Spinal cord (tissue), 10 donors: ENCODE results near the gene TNFAIP2. TPM values are rescaled to one million over a fixed set of nuclear protein-coding genes. Genes with fewer than 3 reads are reported as not detected.

Experiments used
- DNase-seq, 6 donors: peaks; one replicate each; pipeline versions ENCODE4 v3.0.0 to v3.0.0-alpha.2; 2013 to 2015; ENCODE audit warnings: low spot score in 6 of 6, low read depth in 4 of 6
- H3K27ac ChIP-seq: one replicate; pipeline ENCODE4 v1.5.1; 2013; ENCODE audit warnings: low read depth, low read length, control low read depth
- H3K27me3 ChIP-seq: one replicate; pipeline ENCODE4 v1.6.1; 2013; ENCODE audit warnings: low read length; ENCODE audit not compliant: control insufficient read depth, insufficient read depth
- H3K36me3 ChIP-seq: one replicate; pipeline ENCODE4 v1.6.1; 2013; ENCODE audit warnings: low read length; ENCODE audit not compliant: control insufficient read depth, insufficient read depth
- H3K4me1 ChIP-seq: one replicate; pipeline ENCODE4 v1.6.1; 2013; ENCODE audit warnings: low read length; ENCODE audit not compliant: control insufficient read depth, insufficient read depth
- H3K4me3 ChIP-seq: one replicate; pipeline ENCODE4 v1.5.1; 2013; ENCODE audit warnings: low read depth, low read length, control low read depth
- H3K9me3 ChIP-seq: one replicate; pipeline ENCODE4 v1.6.1; 2013; ENCODE audit warnings: low read length; ENCODE audit not compliant: control insufficient read depth, insufficient read depth
- WGBS: methylation state at CpG from one replicate; pipeline ENCODE4 v1.1.5; 2013; ENCODE audit warnings: missing lambda C conversion rate; ENCODE audit not compliant: insufficient coverage; 5-methylcytosine and 5-hydroxymethylcytosine counted together
- polyA plus RNA-seq, 2 donors: library from polyadenylated mRNA; unstranded; fragments of 120-200 nt; gene quantifications; one replicate each; pipeline ENCODE4 v1.2.1, GENCODE V29; 2013; ENCODE audit not compliant: insufficient read length in 2 of 2
- total RNA-seq, 2 donors: library from RNA; depleted of rRNA in 1 of 2; stranded (reverse); fragments of 120-200 nt in 1 of 2; fragments of >200 nt in 1 of 2; gene quantifications; one replicate each; pipeline versions ENCODE4 v1.2.3 to v1.2.4, GENCODE V29; 2013 to 2014
- donor health status: healthy.

The TNFAIP2 gene
- total and polyA plus RNA-seq, 4 donors, result 9.4 to 18.4 (median 12.7) TPM

- WGBS, result 73% methylated on average over 24 of the region's 25 CpGs
- Histone ChIP-seq H3K4me3 (no peak overlapping the region), H3K27me3 (peaks cover 43% of the 10 kb centered on the region), H3K4me1 (peaks cover 25% of the 10 kb centered on the region), H3K36me3 (no peaks in the 10 kb centered on the region), H3K9me3 (no peaks in the 10 kb centered on the region), H3K27ac (no peak overlapping the region)
- DNase-seq, result no peak
Observed at GRCh38 chr14:103100281-103101121, 22.8 kb upstream of the TNFAIP2 start.

- Histone ChIP-seq H3K36me3 (no peaks in the 10 kb centered on the region), H3K27ac (no peak overlapping the region), H3K4me3 (no peak overlapping the region), H3K27me3 (peaks cover 47% of the 10 kb centered on the region), H3K4me1 (peaks cover 25% of the 10 kb centered on the region), H3K9me3 (no peaks in the 10 kb centered on the region)
- 89% methylated on average over 10 of the region's 11 CpGs for WGBS
- no peak for DNase-seq
Observed at GRCh38 chr14:103101257-103101962, 21.9 kb upstream of the TNFAIP2 start.

DNA sequence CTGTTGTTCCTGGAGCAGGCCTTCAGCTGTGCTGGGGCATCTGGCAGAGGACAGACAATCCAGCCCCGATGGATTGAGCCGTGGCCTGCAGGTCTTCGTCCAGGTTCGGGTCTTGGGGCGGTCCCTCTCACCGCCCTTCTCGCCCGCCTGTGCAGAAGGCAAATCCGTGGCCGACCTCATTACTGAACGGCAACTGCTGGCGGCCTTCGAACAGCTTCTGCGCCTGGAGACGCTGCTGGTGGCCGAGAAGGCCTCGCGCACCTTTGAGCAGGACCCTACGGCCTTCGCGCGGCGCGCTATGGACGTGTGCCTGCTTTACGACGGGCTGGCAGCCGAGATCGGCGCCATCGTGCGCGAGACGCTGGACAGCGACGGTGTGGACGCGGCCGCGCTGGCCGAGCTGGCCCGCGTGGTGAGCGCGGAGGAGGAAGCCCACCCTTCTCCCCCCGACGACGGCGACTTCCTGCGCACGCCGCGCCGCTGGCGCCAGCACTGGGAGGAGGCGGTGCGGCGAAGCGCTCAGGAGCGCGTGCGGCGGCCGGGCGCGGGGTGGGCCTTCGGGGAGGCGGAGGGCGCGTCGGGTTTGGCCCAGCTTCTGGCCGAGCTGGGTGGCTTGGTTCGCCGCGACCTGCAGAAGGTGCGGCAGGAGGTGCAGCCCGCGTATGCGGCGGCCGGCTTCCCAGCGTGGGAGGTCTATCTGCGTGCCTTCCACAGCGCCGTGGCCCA, 21.1 kb upstream of the TNFAIP2 start:
- WGBS, result 11% methylated on average over 85 of the region's 85 CpGs
- DNase-seq, result peak in 1 of 6 donors; percentile 36
- H3K4me3 ChIP-seq, result no peak overlapping the region
- H3K27ac ChIP-seq, result no peak overlapping the region
- H3K9me3 ChIP-seq, result no peaks in the 10 kb centered on the region
- H3K4me1 ChIP-seq, result peaks cover 25% of the 10 kb centered on the region
- peaks cover 47% of the 10 kb centered on the region for H3K27me3 ChIP-seq
- H3K36me3 ChIP-seq, result no peaks in the 10 kb centered on the region

- Histone ChIP-seq H3K36me3 (no peaks in the 10 kb centered on the region), H3K27me3 (peaks cover 47% of the 10 kb centered on the region), H3K4me3 (no peak overlapping the region), H3K9me3 (no peaks in the 10 kb centered on the region), H3K4me1 (peaks cover 25% of the 10 kb centered on the region), H3K27ac (no peak overlapping the region)
- 25% methylated on average over 39 of the region's 39 CpGs for WGBS
- DNase-seq, result no peak
Observed at GRCh38 chr14:103102689-103103260, 20.5 kb upstream of the TNFAIP2 start.

DNA sequence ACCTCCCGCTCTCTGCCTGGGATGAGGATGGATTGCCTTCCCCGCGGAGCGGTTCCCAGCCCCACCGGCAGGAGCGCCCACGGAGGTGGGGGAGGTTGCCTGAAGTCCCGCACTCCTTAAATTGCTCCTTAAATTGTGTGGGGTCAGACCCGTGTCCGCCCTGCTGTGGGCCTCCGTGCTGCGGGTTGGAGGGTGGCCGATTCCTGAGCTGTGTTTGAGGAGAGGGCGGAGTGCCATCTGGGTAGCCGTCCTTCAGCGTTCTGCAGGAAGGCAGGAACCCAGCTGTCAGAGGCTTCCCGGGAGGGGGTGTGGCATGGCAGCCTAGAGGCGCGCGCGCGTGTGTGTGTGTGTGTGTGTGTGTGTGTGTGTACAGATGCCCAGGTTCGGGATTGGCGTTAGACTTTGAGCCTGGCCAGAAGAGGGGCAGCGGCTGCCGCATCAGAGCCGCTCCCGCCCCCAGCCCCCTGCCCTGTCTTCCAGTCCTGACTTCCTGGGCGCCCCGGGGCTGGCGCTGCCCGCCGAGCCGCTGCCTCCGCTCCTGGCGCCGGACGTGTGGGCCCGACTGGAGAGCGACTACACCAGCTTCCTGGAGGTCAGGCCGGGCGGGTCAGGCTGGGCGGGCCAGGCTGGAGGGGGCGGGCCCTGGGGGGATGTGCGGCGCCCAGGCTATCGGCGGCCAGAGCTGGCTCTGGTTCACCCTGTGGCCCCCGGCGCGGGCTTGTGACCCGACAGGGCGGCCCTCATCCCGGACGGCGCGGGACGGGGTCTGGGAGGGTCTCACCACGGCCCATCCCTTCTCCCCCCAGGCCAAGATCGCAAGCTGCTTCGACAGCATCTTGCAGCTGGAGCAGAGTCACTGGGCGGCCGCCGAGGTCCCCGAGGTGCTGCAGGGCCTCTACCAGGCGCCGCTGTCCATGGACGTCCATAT, 19.5 kb upstream of the TNFAIP2 start:
- Histone ChIP-seq H3K4me3 (no peak overlapping the region), H3K4me1 (peaks cover 25% of the 10 kb centered on the region), H3K36me3 (no peaks in the 10 kb centered on the region), H3K27ac (no peak overlapping the region), H3K27me3 (peaks cover 44% of the 10 kb centered on the region), H3K9me3 (no peaks in the 10 kb centered on the region)
- WGBS, result 7% methylated on average over 68 of the region's 68 CpGs
- DNase-seq, result peak in 2 of 6 donors; percentile 39 to 64

DNA sequence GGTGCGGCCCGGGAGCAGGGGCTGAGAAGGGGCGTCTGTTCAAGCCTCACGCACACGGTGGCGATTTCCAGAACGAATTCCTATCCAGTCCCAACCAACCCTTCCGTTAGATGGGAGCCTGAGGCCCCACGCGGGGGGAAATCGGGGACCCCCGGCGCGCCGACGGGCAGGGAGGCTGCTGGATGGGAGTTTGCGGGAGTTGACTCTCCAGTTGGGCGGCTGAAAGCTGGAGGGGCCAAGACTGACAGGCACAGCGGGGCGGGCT, 18.9 kb upstream of the TNFAIP2 start:
- no peak for DNase-seq
- Histone ChIP-seq H3K36me3 (no peaks in the 10 kb centered on the region), H3K27me3 (peaks cover 44% of the 10 kb centered on the region), H3K4me1 (peaks cover 25% of the 10 kb centered on the region), H3K9me3 (no peaks in the 10 kb centered on the region), H3K27ac (no peak overlapping the region), H3K4me3 (no peak overlapping the region)
- 8% methylated on average over 20 of the region's 20 CpGs for WGBS

DNA sequence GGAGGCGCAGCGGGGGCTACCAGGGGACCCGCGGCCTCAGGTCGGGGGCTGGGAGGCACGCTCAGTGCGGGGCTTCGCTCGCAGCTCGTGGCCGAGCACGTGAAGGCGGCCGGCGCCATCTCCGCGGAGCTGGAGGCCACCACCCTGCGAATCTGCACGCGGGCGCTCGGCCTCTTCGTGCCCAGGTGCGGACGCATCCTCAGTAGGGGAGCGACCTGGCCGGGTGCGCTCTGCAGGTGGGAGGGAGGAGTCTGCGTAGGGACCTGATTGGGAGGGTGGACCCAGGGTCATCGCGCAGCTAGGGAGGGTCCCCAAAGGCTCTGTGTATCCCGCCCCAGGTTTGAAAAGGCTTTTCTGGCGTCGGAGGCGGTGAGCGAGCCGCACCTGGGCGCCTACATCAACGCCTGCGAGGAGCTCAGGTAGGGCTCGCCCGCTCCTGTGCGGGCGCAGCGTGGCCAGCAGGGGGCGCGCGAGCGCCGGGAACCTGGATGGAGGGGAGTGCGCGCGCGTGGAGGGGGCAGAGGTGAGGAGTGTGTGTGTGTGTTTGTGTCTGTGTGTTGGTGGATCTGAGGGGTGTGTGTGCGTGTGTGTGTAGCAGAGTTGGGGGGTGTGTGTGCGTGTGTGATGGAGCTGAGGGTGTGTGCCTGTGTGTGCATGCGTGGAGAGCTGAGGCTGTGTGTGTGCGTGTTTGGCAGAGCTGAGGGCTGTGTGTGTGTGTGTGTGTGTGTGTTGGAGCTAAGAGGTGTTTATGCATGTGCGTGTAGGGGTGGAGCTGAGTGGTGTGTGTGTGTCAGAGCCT, 18.4 kb upstream of the TNFAIP2 start:
- Histone ChIP-seq H3K4me3 (no peak overlapping the region), H3K4me1 (peaks cover 26% of the 10 kb centered on the region), H3K27me3 (peaks cover 44% of the 10 kb centered on the region), H3K9me3 (no peaks in the 10 kb centered on the region), H3K36me3 (no peaks in the 10 kb centered on the region), H3K27ac (no peak overlapping the region)
- 4% methylated on average over 59 of the region's 59 CpGs for WGBS
- DNase-seq, result peak in 2 of 6 donors; percentile 71 to 84

DNA sequence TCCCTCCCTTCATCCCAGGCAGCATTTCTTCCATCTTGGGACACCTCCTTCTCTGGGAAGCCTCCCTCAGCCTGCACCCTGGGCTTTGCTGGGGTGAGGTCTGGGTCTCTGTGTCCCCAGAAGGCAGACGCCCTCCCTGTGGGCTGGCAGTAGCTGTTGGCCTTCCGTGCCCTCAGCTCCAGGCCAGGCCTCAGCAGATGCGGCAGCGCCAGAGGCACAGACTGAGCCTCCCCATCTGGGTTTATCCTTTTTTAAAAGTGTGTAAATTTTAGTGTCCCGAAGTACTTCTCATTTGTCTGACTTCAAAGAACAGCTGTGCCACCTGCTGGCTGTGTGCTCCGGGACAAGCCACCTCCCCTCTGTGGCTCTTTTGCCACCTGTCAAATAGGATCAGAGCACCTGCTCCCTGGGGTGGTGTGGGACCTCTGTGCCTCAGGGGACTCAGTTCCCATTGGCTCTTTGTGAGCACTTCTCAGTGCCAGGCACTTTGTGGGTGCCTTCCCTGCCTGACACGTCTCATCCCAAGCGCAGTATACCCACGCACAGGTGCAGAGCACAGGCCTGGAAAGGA, 17.6 kb upstream of the TNFAIP2 start:
- H3K9me3 ChIP-seq, result no peaks in the 10 kb centered on the region
- peaks cover 34% of the 10 kb centered on the region for H3K4me1 ChIP-seq
- H3K36me3 ChIP-seq, result no peaks in the 10 kb centered on the region
- no peak for DNase-seq
- H3K27ac ChIP-seq, result no peak overlapping the region
- WGBS, result 67% methylated on average over 9 of the region's 9 CpGs
- peaks cover 44% of the 10 kb centered on the region for H3K27me3 ChIP-seq
- H3K4me3 ChIP-seq, result no peak overlapping the region
